Activated CD4-positive, alpha-beta T cell treated with anti-CD3 and anti-CD28 coated beads for 24 hours (primary cell): ENCODE results near the gene MOB1A.
"Not testable (repeated sequence)": the region's sequence is repeated elsewhere in the genome, so short reads cannot be mapped to it uniquely, and the experiment has no call there.

Experiments
- DNase-seq, 2 donors: peaks; one replicate each; pipeline ENCODE4 v3.0.0-alpha.2; 2020; ENCODE audit warnings: low read depth in 2 of 2

The MOB1A gene

GRCh38 chr2:74178211-74179062 is at the start of gene MOB1A:
Gene MOB1A, minus strand, starts transcription at chr2:74178879. Its CDS starts 205 bp downstream, at chr2:74178674.
- DNase-seq = peak; percentile 94 to 97

GRCh38 chr2:74227646-74228045 is 49.0 kb upstream of the MOB1A start:
- DNase-seq = no peak

GRCh38 chr2:74226648-74227213 is 48.1 kb upstream of the MOB1A start:
- DNase-seq = no peak

GRCh38 chr2:74225698-74226459 is 47.2 kb upstream of the MOB1A start:
- no peak for DNase-seq

GRCh38 chr2:74223941-74224770 is 45.5 kb upstream of the MOB1A start:
- no peak for DNase-seq

- DNase-seq = no peak
Observed at GRCh38 chr2:74222300-74222650, 43.6 kb upstream of the MOB1A start.

- DNase-seq = no peak
Observed at GRCh38 chr2:74221604-74222299, 43.1 kb upstream of the MOB1A start.

- no peak for DNase-seq
Observed at GRCh38 chr2:74221091-74221490, 42.4 kb upstream of the MOB1A start.

GRCh38 chr2:74219846-74220486 is 41.3 kb upstream of the MOB1A start:
- DNase-seq = no peak

GRCh38 chr2:74216642-74217041 is 38.0 kb upstream of the MOB1A start:
- no peak for DNase-seq

- not testable (repeated sequence) for DNase-seq
Observed at GRCh38 chr2:74215771-74216170, 37.1 kb upstream of the MOB1A start.

GRCh38 chr2:74212702-74213410 is 34.2 kb upstream of the MOB1A start:
- DNase-seq = no peak

GRCh38 chr2:74206180-74206688 is 27.6 kb upstream of the MOB1A start:
- no peak for DNase-seq

- DNase-seq = no peak
Observed at GRCh38 chr2:74205596-74205995, 26.9 kb upstream of the MOB1A start.

GRCh38 chr2:74205113-74205512 is 26.4 kb upstream of the MOB1A start:
- DNase-seq = no peak

- DNase-seq = no peak
Observed at GRCh38 chr2:74204436-74204835, 25.8 kb upstream of the MOB1A start.

- no peak for DNase-seq
Observed at GRCh38 chr2:74201596-74201995, 22.9 kb upstream of the MOB1A start.

GRCh38 chr2:74201196-74201595 is 22.5 kb upstream of the MOB1A start:
- DNase-seq = no peak

- DNase-seq = no peak
Observed at GRCh38 chr2:74199871-74200305, 21.2 kb upstream of the MOB1A start.

- DNase-seq = no peak
Observed at GRCh38 chr2:74199275-74199701, 20.6 kb upstream of the MOB1A start.
